ENCODE results near the gene MGRN1. TPM values are rescaled to one million over a fixed set of nuclear protein-coding genes. Genes with fewer than 3 reads are reported as not detected.

Gene MGRN1
- total RNA-seq, 1 donor from 2014 or later = 29.3 TPM

- no peak for DNase-seq
Measured at GRCh38 chr16:4604401-4604800, 20.2 kb upstream of the MGRN1 start.

- DNase-seq = no peak
Measured at GRCh38 chr16:4606354-4606753, 18.3 kb upstream of the MGRN1 start.

GRCh38 chr16:4607841-4608703, 16.6 kb upstream of the MGRN1 start:
- no peak for DNase-seq

GRCh38 chr16:4608704-4608980, 16.0 kb upstream of the MGRN1 start:
- no peak for DNase-seq

GRCh38 chr16:4609200-4610010, 15.2 kb upstream of the MGRN1 start:
- DNase-seq = no peak

GRCh38 chr16:4610011-4611005, 14.3 kb upstream of the MGRN1 start:
- no peak for DNase-seq

- DNase-seq = no peak
Measured at GRCh38 chr16:4611337-4612021, 13.1 kb upstream of the MGRN1 start.

- DNase-seq = no peak
Measured at GRCh38 chr16:4612474-4612931, 12.1 kb upstream of the MGRN1 start.

- DNase-seq = no peak
Measured at GRCh38 chr16:4612977-4613635, 11.5 kb upstream of the MGRN1 start.

GRCh38 chr16:4613636-4614570, 10.7 kb upstream of the MGRN1 start:
- peak; percentile 64 for DNase-seq

- DNase-seq = peak; percentile 90
Measured at GRCh38 chr16:4614571-4615383, 9.8 kb upstream of the MGRN1 start, which contains the start of gene UBALD1. Gene UBALD1 (minus strand): TSS chr16:4614888. CDS start chr16:4614797, 91 bp downstream.

GRCh38 chr16:4615384-4616046, 9.1 kb upstream of the MGRN1 start:
- no peak for DNase-seq

GRCh38 chr16:4616047-4616811, 8.4 kb upstream of the MGRN1 start:
- peak; percentile 100 for DNase-seq

GRCh38 chr16:4617880-4618279, 6.7 kb upstream of the MGRN1 start:
- DNase-seq = no peak

GRCh38 chr16:4618645-4619418, 5.8 kb upstream of the MGRN1 start:
- DNase-seq = no peak

GRCh38 chr16:4623593-4623992, 1.0 kb upstream of the MGRN1 start:
- DNase-seq = no peak

Data from dermis blood vessel endothelial cell (primary cell).